ENCODE data around the gene NOL6. TPM values are rescaled to one million over a fixed set of nuclear protein-coding genes. Genes with fewer than 3 reads are reported as not detected.

The NOL6 gene
- total RNA-seq, 1 donor from 2014 or later: 31.1 TPM

- no peak overlapping the region for H3K27ac Mint-ChIP-seq (ENCODE audit: unreplicated experiment)
Observed at GRCh38 chr9:33452828-33453271, 20.9 kb downstream of the NOL6 start.

GRCh38 chr9:33450621-33451146 is 23.0 kb downstream of the NOL6 start:
- H3K9me3 Mint-ChIP-seq (ENCODE audit: low read depth): no peaks in the 10 kb centered on the region
- no peaks in the 10 kb centered on the region for H3K36me3 Mint-ChIP-seq (ENCODE audit: low read depth)
- no peak overlapping the region for H3K27ac Mint-ChIP-seq (ENCODE audit: unreplicated experiment)
- H3K4me1 Mint-ChIP-seq (ENCODE audit: low read depth): peaks cover 25% of the 10 kb centered on the region
- H3K4me3 Mint-ChIP-seq (ENCODE audit: unreplicated experiment): no peak overlapping the region
- TF ChIP-seq CTCF (IDR thresholded peaks at IDR 0.05): no peak
- no peak for DNase-seq (ENCODE audit: low spot score)
- H3K27me3 Mint-ChIP-seq (ENCODE audit: low read depth): no peaks in the 10 kb centered on the region

More at GRCh38 chr9:33452828-33453271, 20.9 kb downstream of the NOL6 start:
- DNase-seq (ENCODE audit: low spot score): no peak
- peak; percentile 90 for TF ChIP-seq CTCF (IDR thresholded peaks at IDR 0.05)
- peaks cover 10% of the 10 kb centered on the region for H3K4me1 Mint-ChIP-seq (ENCODE audit: low read depth)
- no peaks in the 10 kb centered on the region for H3K27me3 Mint-ChIP-seq (ENCODE audit: low read depth)
- H3K4me3 Mint-ChIP-seq (ENCODE audit: unreplicated experiment): no peak overlapping the region
- H3K9me3 Mint-ChIP-seq (ENCODE audit: low read depth): no peaks in the 10 kb centered on the region
- no peaks in the 10 kb centered on the region for H3K36me3 Mint-ChIP-seq (ENCODE audit: low read depth)

GRCh38 chr9:33449715-33450114 is 24.0 kb downstream of the NOL6 start:
- peaks cover 25% of the 10 kb centered on the region for H3K4me1 Mint-ChIP-seq (ENCODE audit: low read depth)
- no peaks in the 10 kb centered on the region for H3K27me3 Mint-ChIP-seq (ENCODE audit: low read depth)
- no peaks in the 10 kb centered on the region for H3K9me3 Mint-ChIP-seq (ENCODE audit: low read depth)
- TF ChIP-seq CTCF (IDR thresholded peaks at IDR 0.05): no peak
- no peaks in the 10 kb centered on the region for H3K36me3 Mint-ChIP-seq (ENCODE audit: low read depth)
- no peak overlapping the region for H3K27ac Mint-ChIP-seq (ENCODE audit: unreplicated experiment)
- DNase-seq (ENCODE audit: low spot score): no peak
- no peak overlapping the region for H3K4me3 Mint-ChIP-seq (ENCODE audit: unreplicated experiment)

- no peaks in the 10 kb centered on the region for H3K36me3 Mint-ChIP-seq (ENCODE audit: low read depth)
- TF ChIP-seq CTCF (IDR thresholded peaks at IDR 0.05): no peak
- H3K9me3 Mint-ChIP-seq (ENCODE audit: low read depth): no peaks in the 10 kb centered on the region
- H3K27me3 Mint-ChIP-seq (ENCODE audit: low read depth): no peaks in the 10 kb centered on the region
- peak overlapping the region; percentile 61 for H3K27ac Mint-ChIP-seq (ENCODE audit: unreplicated experiment)
- DNase-seq (ENCODE audit: low spot score): no peak
- peak overlapping the region; percentile 68 for H3K4me3 Mint-ChIP-seq (ENCODE audit: unreplicated experiment)
- H3K4me1 Mint-ChIP-seq (ENCODE audit: low read depth): peaks cover 20% of the 10 kb centered on the region
Observed at GRCh38 chr9:33447799-33448553, 25.7 kb downstream of the NOL6 start.

GRCh38 chr9:33446946-33447798 is 26.6 kb downstream of the NOL6 start, which contains the start of gene AQP3:
Gene AQP3, minus strand, starts transcription at chr9:33447593. Its CDS starts 63 bp downstream, at chr9:33447530.
- Mint-ChIP-seq H3K9me3 (ENCODE audit: low read depth) (no peaks in the 10 kb centered on the region), H3K4me3 (ENCODE audit: unreplicated experiment) (peak within 1 kb of the TSS; percentile 79), H3K27ac (ENCODE audit: unreplicated experiment) (peak within 1 kb of the TSS; percentile 88), H3K27me3 (ENCODE audit: low read depth) (no peaks in the 10 kb centered on the region), H3K4me1 (ENCODE audit: low read depth) (peaks cover 15% of the 10 kb centered on the region), H3K36me3 (ENCODE audit: low read depth) (no peaks in the 10 kb centered on the region)
- no peak for DNase-seq (ENCODE audit: low spot score)
- peak; percentile 73 for TF ChIP-seq CTCF (IDR thresholded peaks at IDR 0.05)
